OCI-LY7 (cell line): Measurements from ENCODE around the gene SNAP29. TPM values are rescaled to one million over a fixed set of nuclear protein-coding genes. Genes with fewer than 3 reads are reported as not detected.
"Not testable (repeated sequence)": the region's sequence is repeated elsewhere in the genome, so short reads cannot be mapped to it uniquely, and the experiment has no call there.

Source experiments
- BruUV-seq: library from RNA; stranded (reverse); fragments of 400-500 nt; replicated peaks from 2 replicates; lab custom pipeline; 2021; lab: Mats Ljungman, UMichigan
- CTCF ChIA-PET: fragments of 300-600 bp; sonication (Branson Sonifier 250); formaldehyde crosslinking; loops from one replicate; lab custom pipeline; 2022; ENCODE audit warnings: antibody characterized with exemption; ENCODE audit not compliant: unreplicated experiment; lab: Charles Lee
- POLR2A ChIA-PET: fragments of 300-600 bp; sonication (Branson Sonifier 250); formaldehyde crosslinking; loops from one replicate; lab custom pipeline; 2022; ENCODE audit warnings: antibody characterized with exemption; lab: Charles Lee
- DNase-seq: peaks from one replicate; pipeline ENCODE4 v3.0.0-alpha.2; 2015; ENCODE audit warnings: low spot score
- H2AFZ ChIP-seq: fragments of 200-600 bp; sonication (generic), shearing (Covaris generic); 2 replicates; pipeline ENCODE4 v1.6.1; 2014; ENCODE audit warnings: mild to moderate bottlenecking, antibody characterized with exemption, low read length, moderate library complexity
- H3K27ac ChIP-seq: fragments of 200-600 bp; sonication (generic); 2 replicates; pipeline ENCODE4 v1.5.1; 2014; ENCODE audit warnings: mixed run types, low read depth, mild to moderate bottlenecking, moderate library complexity, low read length, inconsistent platforms; ENCODE audit not compliant: poor library complexity, severe bottlenecking
- H3K36me3 ChIP-seq: fragments of 200-600 bp; sonication (generic); 2 replicates; pipeline ENCODE4 v1.6.1; 2014; ENCODE audit warnings: mild to moderate bottlenecking, antibody characterized with exemption, low read length, moderate library complexity, mixed read lengths; ENCODE audit not compliant: insufficient read depth
- H3K4me1 ChIP-seq: fragments of 200-600 bp; sonication (generic); 2 replicates; pipeline ENCODE4 v1.5.1; 2014; ENCODE audit warnings: mild to moderate bottlenecking, low read length; ENCODE audit not compliant: insufficient read depth, poor library complexity, severe bottlenecking
- H3K4me2 ChIP-seq: fragments of 200-600 bp; sonication (generic); 2 replicates; pipeline ENCODE4 v1.6.1; 2014; ENCODE audit warnings: mild to moderate bottlenecking, low read length
- H3K4me3 ChIP-seq: fragments of 200-600 bp; sonication (generic); 2 replicates; pipeline ENCODE4 v1.5.1; 2014; ENCODE audit warnings: mild to moderate bottlenecking, low read depth, low read length; ENCODE audit not compliant: poor library complexity, severe bottlenecking
- H3K79me2 ChIP-seq: fragments of 200-600 bp; sonication (generic); 2 replicates; pipeline ENCODE4 v1.6.1; 2016; ENCODE audit warnings: low read depth, mild to moderate bottlenecking, low read length, moderate library complexity, mixed read lengths; ENCODE audit not compliant: insufficient read depth
- H3K9me2 ChIP-seq: fragments of 200-600 bp; sonication (generic); 2 replicates; pipeline ENCODE4 v1.6.1; 2016; ENCODE audit warnings: mild to moderate bottlenecking, low read length, mixed read lengths; ENCODE audit not compliant: insufficient read depth
- H3K9me3 ChIP-seq: fragments of 200-600 bp; sonication (generic); 2 replicates; pipeline ENCODE4 v1.6.1; 2014; ENCODE audit warnings: mild to moderate bottlenecking, mixed run types, low read length, mixed read lengths
- H4K20me1 ChIP-seq: fragments of 200-600 bp; sonication (generic); 2 replicates; pipeline ENCODE4 v1.6.1; 2014; ENCODE audit warnings: mild to moderate bottlenecking, antibody characterized with exemption, low read length, moderate library complexity, mixed read lengths; ENCODE audit not compliant: insufficient read depth
- EZH2phosphoT487 ChIP-seq: fragments of 200-600 bp; sonication (generic); IDR thresholded peaks from 2 replicates; pipeline ENCODE4 v1.6.1; 2018; ENCODE audit warnings: low read depth, borderline replicate concordance, mild to moderate bottlenecking, mixed run types, antibody characterized with exemption, low read length, moderate library complexity, mixed read lengths
- intact Hi-C: fragments of 100-400 bp; cut with micrococcal nuclease; formaldehyde crosslinking; loops from one replicate; pipeline ENCODE4 v1.10.0; 2022; ENCODE audit not compliant: unreplicated experiment
- total RNA-seq, 2 experiments: library from RNA; depleted of rRNA in 1 of 2; stranded (reverse); fragments of >200 nt in 1 of 2; shearing (Covaris generic) in 1 of 2; gene quantifications; 2 replicates each; pipeline ENCODE4 v1.2.3, GENCODE V29; 2014 to 2022
- TF ChIP-seq, protein P1 (sequence below): fragments of 200-600 bp; sonication (generic); conservative IDR thresholded peaks from 2 replicates; pipeline ENCODE4 v1.5.1; 2014; ENCODE audit warnings: mild to moderate bottlenecking, antibody characterized with exemption, low read length, moderate library complexity, mixed read lengths

SNAP29 gene
- total RNA-seq, 2 experiments from 2014 or later, result 12.7 to 26.9 TPM

DNA sequence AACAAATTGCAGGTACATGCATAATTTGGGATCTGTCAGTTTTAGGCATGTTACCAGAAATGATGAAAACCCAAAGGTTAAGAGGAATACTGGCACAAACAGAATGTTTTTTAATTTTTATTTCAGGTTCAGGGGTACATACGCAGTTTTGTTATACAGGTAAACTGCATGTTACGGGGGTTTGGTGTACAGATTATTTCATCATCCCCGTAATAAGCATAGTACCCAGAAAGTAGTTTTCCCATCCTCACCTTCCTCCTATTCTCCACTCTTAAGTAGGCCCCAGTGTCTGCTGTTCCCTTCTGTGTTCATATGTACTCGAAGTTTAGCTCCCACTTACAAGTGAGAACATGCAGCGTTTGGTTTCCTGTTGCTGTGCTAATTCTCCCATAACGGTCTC, 33.2 kb upstream of the SNAP29 start:
- Histone ChIP-seq H4K20me1 (no peaks in the 10 kb centered on the region), H2AFZ (no peak overlapping the region), H3K27ac (no peak overlapping the region), H3K4me3 (no peak overlapping the region), H3K36me3 (peaks cover 68% of the 10 kb centered on the region), H3K4me2 (no peak overlapping the region), H3K79me2 (no peaks in the 10 kb centered on the region), H3K9me3 (no peaks in the 10 kb centered on the region), H3K4me1 (no peaks in the 10 kb centered on the region), H3K9me2 (no peaks in the 10 kb centered on the region)
- no TSS peak for BruUV-seq
- intact Hi-C loops, result no loop called here
- ChIA-PET CTCF (no interaction called here), POLR2A (interaction anchor here (0.6 to 0.7 kb wide), 2 partner anchors 251 to 259 kb away, joined by 3 to 5 read pairs; no protein-coding TSS in a partner anchor)
- no peak for DNase-seq
- no peak for TF ChIP-seq EZH2phosphoT487
- TF ChIP-seq, protein P1, sequence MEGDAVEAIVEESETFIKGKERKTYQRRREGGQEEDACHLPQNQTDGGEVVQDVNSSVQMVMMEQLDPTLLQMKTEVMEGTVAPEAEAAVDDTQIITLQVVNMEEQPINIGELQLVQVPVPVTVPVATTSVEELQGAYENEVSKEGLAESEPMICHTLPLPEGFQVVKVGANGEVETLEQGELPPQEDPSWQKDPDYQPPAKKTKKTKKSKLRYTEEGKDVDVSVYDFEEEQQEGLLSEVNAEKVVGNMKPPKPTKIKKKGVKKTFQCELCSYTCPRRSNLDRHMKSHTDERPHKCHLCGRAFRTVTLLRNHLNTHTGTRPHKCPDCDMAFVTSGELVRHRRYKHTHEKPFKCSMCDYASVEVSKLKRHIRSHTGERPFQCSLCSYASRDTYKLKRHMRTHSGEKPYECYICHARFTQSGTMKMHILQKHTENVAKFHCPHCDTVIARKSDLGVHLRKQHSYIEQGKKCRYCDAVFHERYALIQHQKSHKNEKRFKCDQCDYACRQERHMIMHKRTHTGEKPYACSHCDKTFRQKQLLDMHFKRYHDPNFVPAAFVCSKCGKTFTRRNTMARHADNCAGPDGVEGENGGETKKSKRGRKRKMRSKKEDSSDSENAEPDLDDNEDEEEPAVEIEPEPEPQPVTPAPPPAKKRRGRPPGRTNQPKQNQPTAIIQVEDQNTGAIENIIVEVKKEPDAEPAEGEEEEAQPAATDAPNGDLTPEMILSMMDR, result no peak

DNA sequence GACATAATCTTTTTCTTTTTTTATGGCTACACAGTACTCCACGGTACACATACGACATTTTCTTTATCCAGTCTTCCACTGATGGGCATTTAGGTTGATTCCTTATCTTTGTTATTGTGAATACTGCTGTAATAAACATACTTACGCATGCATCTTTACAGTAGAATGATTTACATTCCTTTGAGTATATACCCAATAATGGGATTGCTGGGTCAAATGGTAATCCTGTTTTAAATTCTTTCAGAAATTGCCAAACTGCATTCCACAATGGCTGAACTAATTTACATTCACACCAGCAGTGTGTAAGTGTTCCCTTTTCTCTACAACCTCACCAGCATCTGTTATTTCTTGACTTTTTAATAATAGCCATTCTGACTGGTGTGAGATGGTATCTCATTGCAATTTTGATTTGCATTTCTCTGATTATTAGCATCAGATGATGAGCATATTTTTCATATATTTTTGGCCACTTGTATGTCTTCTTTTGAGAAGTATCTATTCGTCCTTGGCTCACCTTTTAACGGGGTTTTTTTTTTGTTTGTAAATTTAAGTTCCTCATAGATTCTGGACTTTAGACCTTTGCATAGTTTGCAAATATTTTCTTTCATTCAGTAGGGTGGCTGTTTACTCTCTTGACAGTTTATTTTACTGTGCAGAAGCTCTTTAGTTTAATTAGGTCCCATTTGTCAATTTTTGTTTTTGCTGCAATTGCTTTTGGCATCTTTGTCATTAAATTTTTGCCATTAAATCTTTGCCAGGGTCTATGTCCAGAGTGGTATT, 32.2 kb upstream of the SNAP29 start:
- BruUV-seq, CTCF ChIA-PET: not testable (repeated sequence)
- POLR2A ChIA-PET, result interaction anchor here (0.5 to 1.3 kb wide), 2 partner anchors 12 to 27 kb away, joined by 3 to 4 read pairs; no protein-coding TSS in a partner anchor

DNA sequence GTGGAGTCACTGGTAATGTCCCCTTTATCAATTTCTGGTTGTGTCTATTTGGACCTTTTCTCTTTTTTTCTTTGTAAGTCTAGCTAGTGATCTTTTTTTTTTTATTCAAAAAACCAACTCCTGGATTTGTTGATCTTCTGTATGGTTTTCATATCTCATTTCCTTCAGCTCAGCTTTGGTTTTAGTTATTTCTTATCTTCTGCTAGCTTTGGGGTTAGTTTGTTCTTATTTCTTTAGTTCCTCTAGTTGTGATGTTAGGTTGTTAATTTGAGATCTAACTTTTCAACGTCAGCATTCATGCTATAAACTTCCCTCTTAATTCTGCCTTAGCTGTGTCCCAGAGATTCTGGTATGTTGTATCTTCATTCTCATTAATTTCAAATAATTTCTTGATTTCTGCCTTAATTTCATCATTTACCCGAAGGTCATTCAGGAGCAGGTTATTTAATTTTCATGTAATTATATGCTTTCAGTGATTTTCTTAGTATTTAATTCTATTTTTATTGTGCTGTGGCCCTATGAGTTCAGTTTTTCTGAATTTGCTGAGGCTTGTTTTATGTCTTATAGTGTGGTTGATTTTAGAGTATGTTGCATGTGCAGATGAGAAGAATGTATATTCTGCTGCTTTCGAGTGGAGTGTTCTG, 29.2 kb upstream of the SNAP29 start:
- no peak for DNase-seq
- H4K20me1 ChIP-seq, result no peaks in the 10 kb centered on the region
- H3K4me1 ChIP-seq, result no peaks in the 10 kb centered on the region
- H3K36me3 ChIP-seq, result peaks cover 83% of the 10 kb centered on the region
- intact Hi-C loops, result no loop called here
- no peak for TF ChIP-seq EZH2phosphoT487
- TF ChIP-seq, protein P1, result no peak
- no peak overlapping the region for H3K4me2 ChIP-seq
- no peak overlapping the region for H3K4me3 ChIP-seq
- no peaks in the 10 kb centered on the region for H3K79me2 ChIP-seq
- H3K27ac ChIP-seq, result no peak overlapping the region
- H3K9me3 ChIP-seq, result no peaks in the 10 kb centered on the region
- ChIA-PET POLR2A (no interaction called here), CTCF (no interaction called here)
- no peaks in the 10 kb centered on the region for H3K9me2 ChIP-seq
- no peak overlapping the region for H2AFZ ChIP-seq
- no TSS peak for BruUV-seq

More for the DNA sequence above, 32.2 kb upstream of the SNAP29 start:
- intact Hi-C loops, H2AFZ ChIP-seq, H3K4me2 ChIP-seq, H3K27ac ChIP-seq, H3K9me3 ChIP-seq, H3K4me1 ChIP-seq, H4K20me1 ChIP-seq, DNase-seq, H3K9me2 ChIP-seq, H3K4me3 ChIP-seq, H3K79me2 ChIP-seq: not testable (repeated sequence)
- H3K36me3 ChIP-seq, result peaks cover 73% of the 10 kb centered on the region
